ENCODE results near the gene TMEM69.
"Not testable (repeated sequence)": the region's sequence is repeated elsewhere in the genome, so short reads cannot be mapped to it uniquely, and the experiment has no call there.

Gene TMEM69

GRCh38 chr1:45687754-45688740 lies at the start of gene TMEM69:
Gene TMEM69, plus strand, starts transcription at chr1:45688181. Its CDS starts 2,888 bp downstream, at chr1:45691069.
- peak; percentile 79 for DNase-seq

GRCh38 chr1:45640293-45640692 lies 47.7 kb upstream of the TMEM69 start:
- no peak for DNase-seq

- no peak for DNase-seq
Observed at GRCh38 chr1:45643321-45643720, 44.7 kb upstream of the TMEM69 start.

GRCh38 chr1:45643978-45644377 lies 44.0 kb upstream of the TMEM69 start:
- no peak for DNase-seq

- no peak for DNase-seq
Observed at GRCh38 chr1:45644661-45645060, 43.3 kb upstream of the TMEM69 start.

GRCh38 chr1:45647248-45648021 lies 40.5 kb upstream of the TMEM69 start:
- DNase-seq: no peak

- DNase-seq: no peak
Observed at GRCh38 chr1:45654540-45655280, 33.3 kb upstream of the TMEM69 start.

GRCh38 chr1:45656573-45657226 lies 31.3 kb upstream of the TMEM69 start:
- no peak for DNase-seq

GRCh38 chr1:45658171-45658570 lies 29.8 kb upstream of the TMEM69 start:
- DNase-seq: no peak

GRCh38 chr1:45659222-45659621 lies 28.8 kb upstream of the TMEM69 start:
- DNase-seq: no peak

GRCh38 chr1:45660336-45660735 lies 27.6 kb upstream of the TMEM69 start:
- no peak for DNase-seq

- DNase-seq: no peak
Observed at GRCh38 chr1:45666836-45667235, 21.1 kb upstream of the TMEM69 start.

GRCh38 chr1:45667321-45668111 lies 20.5 kb upstream of the TMEM69 start:
- no peak for DNase-seq

GRCh38 chr1:45668526-45668925 lies 19.5 kb upstream of the TMEM69 start:
- no peak for DNase-seq

GRCh38 chr1:45669379-45669778 lies 18.6 kb upstream of the TMEM69 start:
- no peak for DNase-seq

GRCh38 chr1:45669859-45670655 lies 17.9 kb upstream of the TMEM69 start:
- no peak for DNase-seq

GRCh38 chr1:45673956-45674355 lies 14.0 kb upstream of the TMEM69 start:
- no peak for DNase-seq

GRCh38 chr1:45674478-45674877 lies 13.5 kb upstream of the TMEM69 start:
- DNase-seq: no peak

GRCh38 chr1:45676553-45676952 lies 11.4 kb upstream of the TMEM69 start:
- DNase-seq: not testable (repeated sequence)

GRCh38 chr1:45677751-45678245 lies 10.2 kb upstream of the TMEM69 start:
- DNase-seq: no peak

- no peak for DNase-seq
Observed at GRCh38 chr1:45678489-45678888, 9.5 kb upstream of the TMEM69 start.

All from T1000 (cell line).